Measurements from ENCODE around the gene PRKCD.

The PRKCD gene

GRCh38 chr3:53157974-53158580, 2.9 kb upstream of the PRKCD start:
- DNase-seq, result no peak

- DNase-seq, result no peak
Measured at GRCh38 chr3:53158765-53159155, 2.2 kb upstream of the PRKCD start.

GRCh38 chr3:53159156-53160060, 1.6 kb upstream of the PRKCD start:
- no peak for DNase-seq

GRCh38 chr3:53160061-53160659, 849 bp upstream of the PRKCD start:
- no peak for DNase-seq

GRCh38 chr3:53161450-53161819, 426 bp downstream of the PRKCD start:
- DNase-seq, result peak; percentile 45

- peak; percentile 58 for DNase-seq
Measured at GRCh38 chr3:53161820-53162671, 1.0 kb downstream of the PRKCD start.

GRCh38 chr3:53162672-53163443, 1.8 kb downstream of the PRKCD start:
- peak; percentile 58 for DNase-seq

- no peak for DNase-seq
Measured at GRCh38 chr3:53163444-53164387, 2.7 kb downstream of the PRKCD start.

- DNase-seq, result no peak
Measured at GRCh38 chr3:53164911-53165310, 3.9 kb downstream of the PRKCD start.

- DNase-seq, result no peak
Measured at GRCh38 chr3:53166206-53166605, 5.2 kb downstream of the PRKCD start.

- no peak for DNase-seq
Measured at GRCh38 chr3:53166781-53167291, 5.8 kb downstream of the PRKCD start.

GRCh38 chr3:53167418-53168174, 6.6 kb downstream of the PRKCD start:
- no peak for DNase-seq

- DNase-seq, result no peak
Measured at GRCh38 chr3:53168175-53168923, 7.3 kb downstream of the PRKCD start.

GRCh38 chr3:53169045-53169831, 8.2 kb downstream of the PRKCD start:
- no peak for DNase-seq

GRCh38 chr3:53169832-53170324, 8.9 kb downstream of the PRKCD start:
- DNase-seq, result no peak

GRCh38 chr3:53170325-53171063, 9.5 kb downstream of the PRKCD start:
- peak; percentile 43 for DNase-seq

GRCh38 chr3:53171064-53171418, 10.0 kb downstream of the PRKCD start:
- DNase-seq, result no peak
